K562 (cell line): ENCODE results near the gene DTNB. TPM values are rescaled to one million over a fixed set of nuclear protein-coding genes. Genes with fewer than 3 reads are reported as not detected.

Source experiments
- ATAC-seq: fragments of 200-7000 bp; cut with Tn5 transposase; 3 replicates; pipeline ENCODE4 v1.9.1; 2020; ENCODE audit warnings: moderate library complexity
- BruUV-seq: library from RNA; stranded (reverse); fragments of 400-500 nt; replicated peaks from 2 replicates; lab custom pipeline; 2021; lab: Mats Ljungman, UMichigan
- CTCF ChIA-PET: fragments of 300-600 bp; formaldehyde crosslinking; extraction: SDS; loops from one replicate; lab custom pipeline; 2021; ENCODE audit warnings: low intra/inter-chr PET ratio; lab: Yijun Ruan, JAX
- POLR2A ChIA-PET: fragments of 300-600, 350-650 bp; sonication (Branson Sonifier 250); formaldehyde crosslinking; extraction: SDS; loops from one replicate; lab custom pipeline; 2021; ENCODE audit warnings: antibody characterized with exemption, inconsistent platforms; lab: Yijun Ruan, JAX
- DNase-seq, 4 experiments: peaks; one replicate each; pipeline versions ENCODE4 v3.0.0 to v3.0.0-alpha.2; 2011 to 2018; ENCODE audit warnings: low spot score in 3 of 4, mixed read lengths in 3 of 4; ENCODE audit errors: extremely low read depth in 1 of 4
- FAIRE-seq: peaks from 2 replicates; lab custom pipeline; 2011; peaks lifted over from hg19 to GRCh38; lab: Jason Lieb, UNC
- H2AFZ ChIP-seq: 2 replicates; pipeline ENCODE4 v1.6.0; 2011; ENCODE audit warnings: low read depth, low read length, control low read depth, inconsistent platforms
- H3K27ac ChIP-seq: fragments of 200-600 bp; 3 replicates; pipeline ENCODE4 v1.8.0; 2011; ENCODE audit warnings: low read depth, mild to moderate bottlenecking, control low read depth, inconsistent platforms, low read length, moderate library complexity, mixed read lengths; ENCODE audit errors: extremely low read depth
- H3K27me3 ChIP-seq, 2 experiments: fragments of 300-600 bp in 1 of 2; 2 replicates in 1 of 2; 3 replicates in 1 of 2; pipeline versions ENCODE4 v1.6.0 to v1.8.0; 2011; ENCODE audit warnings: inconsistent platforms in 2 of 2, low read length in 2 of 2, mild to moderate bottlenecking in 1 of 2, mixed read lengths in 1 of 2, moderate library complexity in 1 of 2; ENCODE audit not compliant: control insufficient read depth in 2 of 2, insufficient read depth in 2 of 2
- H3K36me3 ChIP-seq: fragments of 300-600 bp; 3 replicates; pipeline ENCODE4 v1.8.0; 2011; ENCODE audit warnings: mild to moderate bottlenecking, low read length, inconsistent platforms; ENCODE audit not compliant: control insufficient read depth, insufficient read depth
- H3K4me1 ChIP-seq, 2 experiments: fragments of 200-600 bp in 1 of 2; replicated peaks in 1 of 2; 2 replicates in 1 of 2; 3 replicates in 1 of 2; pipeline versions ENCODE4 v1.5.1 to v1.8.0; 2011; ENCODE audit warnings: inconsistent platforms in 2 of 2, low read length in 2 of 2, mild to moderate bottlenecking in 1 of 2, mixed read lengths in 1 of 2, moderate library complexity in 1 of 2; ENCODE audit not compliant: control insufficient read depth in 2 of 2, insufficient read depth in 2 of 2
- H3K4me2 ChIP-seq: 2 replicates; pipeline ENCODE4 v1.6.1; 2011; ENCODE audit warnings: low read length, control low read depth, inconsistent platforms, mixed read lengths; ENCODE audit not compliant: insufficient read depth
- H3K4me3 ChIP-seq: fragments of 200-600 bp; sonication (generic), shearing (Covaris generic); 2 replicates; pipeline ENCODE4 v1.5.1; 2016; ENCODE audit warnings: control low read depth, inconsistent platforms
- H3K79me2 ChIP-seq: fragments of 200-600 bp; 3 replicates; pipeline ENCODE4 v1.8.0; 2011; ENCODE audit warnings: low read length, inconsistent platforms; ENCODE audit not compliant: control insufficient read depth, insufficient read depth
- H3K9ac ChIP-seq, 2 experiments: 2 replicates each; pipeline versions ENCODE4 v1.6.0 to v1.6.1; 2011; ENCODE audit warnings: low read depth in 2 of 2, low read length in 2 of 2, control low read depth in 1 of 2, inconsistent platforms in 1 of 2, mild to moderate bottlenecking in 1 of 2, mixed read lengths in 1 of 2; ENCODE audit not compliant: insufficient read depth in 1 of 2
- H3K9me1 ChIP-seq: one replicate; pipeline ENCODE4 v1.6.0; 2011; ENCODE audit warnings: inconsistent platforms, mild to moderate bottlenecking, low read length, moderate library complexity; ENCODE audit not compliant: control insufficient read depth, insufficient read depth
- H3K9me3 ChIP-seq: replicated peaks from 2 replicates; pipeline ENCODE4 v1.5.1; 2011; ENCODE audit warnings: low read depth, low read length, inconsistent platforms; ENCODE audit not compliant: control insufficient read depth, insufficient read depth
- H4K20me1 ChIP-seq: replicated peaks from 2 replicates; pipeline ENCODE4 v1.6.1; 2011; ENCODE audit warnings: low read length, inconsistent platforms, mixed read lengths; ENCODE audit not compliant: control insufficient read depth, insufficient read depth
- ELF4 ChIP-seq: fragments of 450-650 bp; formaldehyde crosslinking; IDR thresholded peaks from 2 replicates; pipeline ENCODE4 v1.4.0; 2022; ENCODE audit warnings: missing genetic modification characterization
- FOXP1 ChIP-seq: sonication (generic); formaldehyde crosslinking; IDR thresholded peaks from 2 replicates; pipeline ENCODE4 v1.8.0; 2022; ENCODE audit warnings: mild to moderate bottlenecking, missing genetic modification reagents
- HMG20A ChIP-seq: fragments of 450-650 bp; formaldehyde crosslinking; conservative IDR thresholded peaks from 2 replicates; pipeline ENCODE4 v1.4.0; 2020; ENCODE audit warnings: mild to moderate bottlenecking, mixed read lengths
- MAZ ChIP-seq, 2 experiments: fragments of 450-650 bp in 1 of 2; sonication (generic) in 1 of 2; formaldehyde crosslinking; IDR thresholded peaks in 1 of 2; conservative IDR thresholded peaks in 1 of 2; 2 replicates each; pipeline versions ENCODE4 v1.4.0 to v1.5.0; 2020; ENCODE audit warnings: mild to moderate bottlenecking in 1 of 2, missing genetic modification reagents in 1 of 2
- NR4A1 ChIP-seq, 2 experiments: fragments of 250-450 bp in 1 of 2; fragments of 450-650 bp in 1 of 2; sonication (Bioruptor Pico) in 1 of 2; IDR thresholded peaks; 2 replicates each; pipeline versions ENCODE4 v1.4.0 to v1.6.1; 2016 to 2020; ENCODE audit warnings: mild to moderate bottlenecking in 2 of 2, missing compliant biosample characterization in 1 of 2, missing genetic modification characterization in 1 of 2, moderate library complexity in 1 of 2
- PREB ChIP-seq: sonication (generic); formaldehyde crosslinking; IDR thresholded peaks from 2 replicates; pipeline ENCODE4 v1.8.1; 2023; ENCODE audit warnings: mild to moderate bottlenecking, missing genetic modification reagents
- SIRT6 ChIP-seq: IDR thresholded peaks from one replicate; pipeline ENCODE4 v1.6.1; 2012; ENCODE audit warnings: low read depth, mild to moderate bottlenecking, control low read depth, inconsistent platforms, low read length, moderate library complexity
- STAT5B ChIP-seq: fragments of 250-450 bp; sonication (Bioruptor Pico); IDR thresholded peaks from 2 replicates; pipeline ENCODE4 v1.8.0; 2021; ENCODE audit warnings: mild to moderate bottlenecking, inconsistent platforms
- TFAP4 ChIP-seq: sonication (generic); formaldehyde crosslinking; IDR thresholded peaks from 2 replicates; pipeline ENCODE4 v1.8.0; 2022; ENCODE audit warnings: missing genetic modification reagents, mild to moderate bottlenecking, moderate library complexity, borderline replicate concordance
- ZFX ChIP-seq: sonication (generic); formaldehyde crosslinking; IDR thresholded peaks from 2 replicates; pipeline ENCODE4 v1.8.0; 2022; ENCODE audit warnings: mild to moderate bottlenecking, missing genetic modification reagents, moderate library complexity
- WGBS: fragments of 100-300 bp; shearing (Covaris generic); methylation state at CpG from one replicate; pipeline ENCODE4 v1.1.6; 2016; ENCODE audit warnings: low coverage, mixed read lengths; ENCODE audit not compliant: insufficient coverage; ENCODE audit errors: missing lambda C conversion rate; 5-methylcytosine and 5-hydroxymethylcytosine counted together
- in situ Hi-C: fragments of 300-500 bp; cut with MboI; formaldehyde crosslinking; loops from 4 replicates; pipeline ENCODE4 v1.15.0; 2018; ENCODE audit warnings: inconsistent platforms, mixed read lengths
- intact Hi-C: fragments of 100-400 bp; cut with micrococcal nuclease; formaldehyde crosslinking; loops from 2 replicates; pipeline ENCODE4 v1.14.2; 2022
- polyA plus RNA-seq, 8 experiments: library from polyadenylated mRNA; depleted of rRNA in 4 of 8; stranded (reverse) in 5 of 8; unstranded in 3 of 8; fragments of >200 nt; fragmentation: Nextera tagmentation in 2 of 8; fragmentation: Illumina TruSeq in 1 of 8; extraction: Ambion mirVana in 2 of 8; extraction: Trizol in 1 of 8; gene quantifications; 2 replicates each; pipeline versions ENCODE4 v1.2.1 to v1.2.3, GENCODE V29; 2011 to 2014; ENCODE audit warnings: inconsistent platforms in 1 of 8, missing spikeins in 1 of 8
- total RNA-seq, 7 experiments: library from RNA; depleted of rRNA in 6 of 7; stranded (reverse); fragments of >200 nt in 6 of 7; fragmentation: Illumina TruSeq in 2 of 7; extraction: Trizol in 2 of 7; gene quantifications; 2 replicates each; pipeline versions ENCODE4 v1.2.1 to v1.2.3, GENCODE V29; 2011 to 2021; ENCODE audit warnings: low replicate concordance in 1 of 7

DTNB gene
- total and polyA plus RNA-seq, 9 of the 15 experiments (the other 6 are each of a cell fraction or from before 2014, with no cell fraction given), result 0.18 to 2.0 (median 0.77) TPM; not detected in 2

GRCh38 chr2:25385910-25386309 is 287.5 kb downstream of the DTNB start:
- Histone ChIP-seq H3K4me2 (no peak overlapping the region), H3K9me3 (no peaks in the 10 kb centered on the region), H3K36me3 (no peaks in the 10 kb centered on the region), H3K79me2 (no peaks in the 10 kb centered on the region), H3K9ac (no peak overlapping the region), H2AFZ (no peak overlapping the region), H3K9me1 (no peaks in the 10 kb centered on the region), H3K4me3 (no peak overlapping the region), H3K27me3 (peaks cover 42 to 65% of the 10 kb centered on the region in 2 experiments), H3K4me1 (no peaks in the 10 kb centered on the region), H4K20me1 (no peaks in the 10 kb centered on the region; the same call in none of the 2 replicates), H3K27ac (no peak overlapping the region)
- POLR2A ChIA-PET, result interaction anchor here (0.6 to 3.0 kb wide), 3 partner anchors 9 to 86 kb away, joined by 3 to 13 read pairs (median 3); no protein-coding TSS in a partner anchor
- in situ Hi-C loops (no loop called here), intact Hi-C loops (no loop called here)
- FAIRE-seq (no peak), ATAC-seq (no peak), DNase-seq (no peak)
- BruUV-seq, result no TSS peak
- TF ChIP-seq PREB (CRISPR knock-in tag) (no peak), NR4A1 (CRISPR knock-in tag; IDR thresholded peaks at IDR 0.05) (no peak), NR4A1 (tag; IDR thresholded peaks at IDR 0.05) (no peak), MAZ (CRISPR knock-in tag; conservative IDR thresholded peaks at IDR 0.05 in 1 of 2, IDR thresholded peaks at IDR 0.05 in 1 of 2) (no peak), STAT5B (no peak), ELF4 (CRISPR knock-in tag) (no peak), ZFX (CRISPR knock-in tag) (no peak), FOXP1 (CRISPR knock-in tag) (no peak), HMG20A (CRISPR knock-in tag) (no peak), SIRT6 (no peak), TFAP4 (no peak)
- WGBS, result 2% methylated on average over 8 of the region's 8 CpGs
- CTCF ChIA-PET, result no interaction called here
